Endodermal cell (in vitro differentiated cells): ENCODE data around the gene GPR34. TPM values are rescaled to one million over a fixed set of nuclear protein-coding genes. Genes with fewer than 3 reads are reported as not detected.
"Not testable (repeated sequence)": the region's sequence is repeated elsewhere in the genome, so short reads cannot be mapped to it uniquely, and the experiment has no call there.

ENCODE experiments used
- DNase-seq: peaks from one replicate; pipeline ENCODE4 v3.0.0-alpha.2; 2017
- H3K27ac ChIP-seq: 2 replicates; pipeline ENCODE4 v1.5.1; 2013; ENCODE audit warnings: mild to moderate bottlenecking, low read depth, low read length, moderate library complexity
- H3K27me3 ChIP-seq: 2 replicates; pipeline ENCODE4 v1.6.1; 2013; ENCODE audit warnings: mild to moderate bottlenecking, low read length, moderate library complexity; ENCODE audit not compliant: insufficient read depth, control insufficient read depth, poor library complexity, severe bottlenecking
- H3K36me3 ChIP-seq: 2 replicates; pipeline ENCODE4 v1.7.0; 2013; ENCODE audit warnings: mild to moderate bottlenecking, low read length, moderate library complexity; ENCODE audit not compliant: control insufficient read depth, insufficient read depth
- H3K4me1 ChIP-seq: one replicate; pipeline ENCODE4 v1.7.0; 2013; ENCODE audit warnings: low read length; ENCODE audit not compliant: control insufficient read depth, insufficient read depth
- H3K4me3 ChIP-seq: 2 replicates; pipeline ENCODE4 v1.5.1; 2013; ENCODE audit warnings: mild to moderate bottlenecking, low read length, moderate library complexity
- H3K9ac ChIP-seq: 2 replicates; pipeline ENCODE4 v1.6.1; 2013; ENCODE audit warnings: mild to moderate bottlenecking, low read length, moderate library complexity; ENCODE audit not compliant: poor library complexity, severe bottlenecking; ENCODE audit errors: extremely low read depth
- H3K9me3 ChIP-seq: 2 replicates; pipeline ENCODE4 v1.6.1; 2013; ENCODE audit warnings: mild to moderate bottlenecking, low read length, moderate library complexity; ENCODE audit not compliant: control insufficient read depth
- H3K27ac Mint-ChIP-seq: 2 replicates; pipeline ENCODE4 v1.8.0; 2020; ENCODE audit warnings: mixed read lengths
- H3K27me3 Mint-ChIP-seq: 2 replicates; pipeline ENCODE4 v1.8.0; 2021; ENCODE audit warnings: mild to moderate bottlenecking, mixed read lengths; ENCODE audit not compliant: insufficient read depth
- H3K36me3 Mint-ChIP-seq: 2 replicates; pipeline ENCODE4 v1.8.0; 2020; ENCODE audit warnings: low read depth, mixed read lengths
- H3K4me1 Mint-ChIP-seq: 2 replicates; pipeline ENCODE4 v1.8.0; 2020; ENCODE audit warnings: mixed read lengths
- H3K4me3 Mint-ChIP-seq: 2 replicates; pipeline ENCODE4 v1.8.0; 2020; ENCODE audit warnings: mild to moderate bottlenecking, moderate library complexity, mixed read lengths
- H3K9me3 Mint-ChIP-seq: 2 replicates; pipeline ENCODE4 v1.8.0; 2020; ENCODE audit warnings: mild to moderate bottlenecking, mixed read lengths
- CTCF ChIP-seq: fragments of 200-600 bp; sonication (generic); conservative IDR thresholded peaks from 2 replicates; pipeline ENCODE4 v1.5.0; 2021; ENCODE audit warnings: antibody characterized with exemption, mild to moderate bottlenecking
- WGBS, 2 experiments: methylation state at CpG; one replicate each; pipeline versions ENCODE4 v1.1.5 to v1.1.7; 2013; ENCODE audit warnings: missing lambda C conversion rate in 2 of 2, mixed read lengths in 1 of 2; ENCODE audit not compliant: insufficient coverage in 1 of 2, insufficient read length in 1 of 2; 5-methylcytosine and 5-hydroxymethylcytosine counted together
- total RNA-seq, 2 donors: library from RNA; stranded (reverse); fragmentation: NEBNext Ultra II Directional in 1 of 2; extraction: Animal tissue kit (Norgen Biotek cat#: 25700) in 1 of 2; gene quantifications; 2 replicates in 1 of 2; 3 replicates in 1 of 2; pipeline ENCODE4 v1.2.1, GENCODE V29; 2021

Gene GPR34
- total RNA-seq, 2 donors from 2014 or later: not detected

- Histone ChIP-seq H3K36me3 (peaks cover 6% of the 10 kb centered on the region), H3K27me3 (no peaks in the 10 kb centered on the region), H3K4me3 (no peak overlapping the region), H3K9ac (no peak overlapping the region), H3K4me1 (no peaks in the 10 kb centered on the region), H3K9me3 (peaks cover 42% of the 10 kb centered on the region), H3K27ac (no peak overlapping the region)
- no peak for DNase-seq
- Mint-ChIP-seq H3K4me1 (peaks cover 8% of the 10 kb centered on the region), H3K27ac (no peak overlapping the region), H3K36me3 (peaks cover 26% of the 10 kb centered on the region), H3K27me3 (no peaks in the 10 kb centered on the region), H3K4me3 (no peak overlapping the region), H3K9me3 (peaks cover 72% of the 10 kb centered on the region)
- TF ChIP-seq CTCF: no peak
- WGBS, 2 experiments: 88 to 94% methylated on average over 1 to 3 of the region's 5 CpGs
These were observed 27.4 kb downstream of the GPR34 start for GRCh38 chrX:41716222-41716621.

GRCh38 chrX:41716767-41717473, 28.1 kb downstream of the GPR34 start:
- no peak overlapping the region for H3K27ac ChIP-seq
- DNase-seq: no peak
- peak overlapping the region; percentile 45 for H3K4me3 ChIP-seq
- 97% methylated on average over 5 to 12 of the region's 12 CpGs for WGBS, 2 experiments
- H3K27me3 ChIP-seq: no peaks in the 10 kb centered on the region
- H3K36me3 Mint-ChIP-seq: peaks cover 26% of the 10 kb centered on the region
- H3K4me3 Mint-ChIP-seq: no peak overlapping the region
- no peak overlapping the region for H3K9ac ChIP-seq
- H3K27me3 Mint-ChIP-seq: no peaks in the 10 kb centered on the region
- no peak for TF ChIP-seq CTCF
- H3K27ac Mint-ChIP-seq: no peak overlapping the region
- peaks cover 6% of the 10 kb centered on the region for H3K36me3 ChIP-seq
- H3K9me3 ChIP-seq: peaks cover 42% of the 10 kb centered on the region
- peaks cover 5% of the 10 kb centered on the region for H3K4me1 Mint-ChIP-seq
- H3K9me3 Mint-ChIP-seq: peaks cover 72% of the 10 kb centered on the region
- no peaks in the 10 kb centered on the region for H3K4me1 ChIP-seq

GRCh38 chrX:41718481-41719235, 29.9 kb downstream of the GPR34 start:
- DNase-seq: peak; percentile 92
- TF ChIP-seq CTCF: peak; percentile 49
- H3K4me1 ChIP-seq: no peaks in the 10 kb centered on the region
- Mint-ChIP-seq H3K36me3 (peaks cover 26% of the 10 kb centered on the region), H3K4me1 (peaks cover 5% of the 10 kb centered on the region), H3K9me3 (peaks cover 74% of the 10 kb centered on the region), H3K4me3 (no peak overlapping the region), H3K27ac (peak overlapping the region; percentile 86), H3K27me3 (no peaks in the 10 kb centered on the region)
- H3K27me3 ChIP-seq: no peaks in the 10 kb centered on the region
- H3K4me3 ChIP-seq: peak overlapping the region; percentile 45
- H3K36me3 ChIP-seq: peaks cover 6% of the 10 kb centered on the region
- H3K9ac ChIP-seq: no peak overlapping the region
- H3K9me3 ChIP-seq: peaks cover 42% of the 10 kb centered on the region
- WGBS, 2 experiments: 89 to 100% methylated on average over 1 to 4 of the region's 4 CpGs
- peak overlapping the region; percentile 72 for H3K27ac ChIP-seq

GRCh38 chrX:41719610-41720009, 30.8 kb downstream of the GPR34 start:
- not testable (repeated sequence) for H3K36me3 ChIP-seq, H3K27me3 ChIP-seq, H3K9ac ChIP-seq, H3K4me1 Mint-ChIP-seq, H3K27me3 Mint-ChIP-seq, DNase-seq, H3K4me3 Mint-ChIP-seq, H3K4me3 ChIP-seq, H3K4me1 ChIP-seq, H3K27ac ChIP-seq
- peaks cover 26% of the 10 kb centered on the region for H3K36me3 Mint-ChIP-seq
- H3K9me3 ChIP-seq: peaks cover 42% of the 10 kb centered on the region
- 92 to 100% methylated on average over 1 to 5 of the region's 6 CpGs for WGBS, 2 experiments
- H3K9me3 Mint-ChIP-seq: peaks cover 68% of the 10 kb centered on the region
- H3K27ac Mint-ChIP-seq: peak overlapping the region; percentile 18
